ENCODE results near the gene ATL2.
A peak's percentile ranks its signal among the peaks of the same experiment; 100 is the strongest.

ATL2 gene

GRCh38 chr2:38362232-38362631 lies 14.8 kb downstream of the ATL2 start:
- peaks cover 9% of the 10 kb centered on the region; the same call in 1 of the 2 replicates for H3K36me3 ChIP-seq (ENCODE audit: insufficient read depth, low read length)
- no peak overlapping the region for H3K9ac ChIP-seq (ENCODE audit: insufficient read length)
- H3K27ac ChIP-seq = peak overlapping the region; percentile 71
- H3K9me3 ChIP-seq (ENCODE audit: low read depth, low read length) = no peaks in the 10 kb centered on the region
- TF ChIP-seq FOXP2 (optimal IDR thresholded peaks at IDR 0.05; ENCODE audit: control extremely low read depth, extremely low read length, insufficient read depth) = no peak
- no peak for TF ChIP-seq EZH2 (IDR thresholded peaks at IDR 0.05)
- no peak for TF ChIP-seq POLR2AphosphoS5 (IDR thresholded peaks at IDR 0.05; ENCODE audit: borderline replicate concordance, low read depth, low read length)
- peak overlapping the region; percentile 10; the same call in 1 of the 2 replicates for H3K4me3 ChIP-seq
- no peak for DNase-seq (ENCODE audit: low read depth, low spot score)

DNA sequence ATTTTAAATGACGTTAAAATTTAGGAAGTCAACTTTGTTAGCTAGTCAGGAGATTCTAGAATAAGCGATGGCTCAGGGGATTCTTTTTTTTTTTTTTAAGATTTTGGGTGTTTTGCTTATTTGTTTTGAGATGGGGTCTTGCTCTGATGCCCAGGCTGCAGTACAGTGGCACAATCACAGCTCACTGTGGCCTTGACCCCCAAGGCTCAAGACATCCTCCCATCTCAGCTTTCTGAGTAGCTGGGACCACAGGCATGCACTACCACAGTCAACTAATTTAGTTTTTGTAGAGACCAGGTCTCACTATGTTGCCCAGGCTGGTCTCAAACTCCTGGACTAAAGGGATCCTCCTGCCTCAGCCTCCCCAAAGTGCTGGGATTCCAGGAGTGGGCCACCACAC lies 16.9 kb downstream of the ATL2 start:
- no peaks in the 10 kb centered on the region for H3K9me3 ChIP-seq (ENCODE audit: low read depth, low read length)
- no peak overlapping the region for H3K4me3 ChIP-seq
- H3K36me3 ChIP-seq (ENCODE audit: insufficient read depth, low read length) = peaks cover 16% of the 10 kb centered on the region
- no peak for DNase-seq (ENCODE audit: low read depth, low spot score)
- no peak overlapping the region for H3K9ac ChIP-seq (ENCODE audit: insufficient read length)
- H3K27ac ChIP-seq = no peak overlapping the region
- TF ChIP-seq FOXP2 (optimal IDR thresholded peaks at IDR 0.05; ENCODE audit: control extremely low read depth, extremely low read length, insufficient read depth) (no peak), EZH2 (IDR thresholded peaks at IDR 0.05) (no peak), POLR2AphosphoS5 (IDR thresholded peaks at IDR 0.05; ENCODE audit: borderline replicate concordance, low read depth, low read length) (no peak)

- TF ChIP-seq POLR2AphosphoS5 (IDR thresholded peaks at IDR 0.05; ENCODE audit: borderline replicate concordance, low read depth, low read length) (no peak), EZH2 (IDR thresholded peaks at IDR 0.05) (no peak), FOXP2 (optimal IDR thresholded peaks at IDR 0.05; ENCODE audit: control extremely low read depth, extremely low read length, insufficient read depth) (no peak)
- no peak overlapping the region for H3K9ac ChIP-seq (ENCODE audit: insufficient read length)
- peaks cover 4% of the 10 kb centered on the region; the same call in 1 of the 2 replicates for H3K9me3 ChIP-seq (ENCODE audit: low read depth, low read length)
- DNase-seq (ENCODE audit: low read depth, low spot score) = no peak
- H3K36me3 ChIP-seq (ENCODE audit: insufficient read depth, low read length) = peaks cover 39% of the 10 kb centered on the region
- no peak overlapping the region for H3K27ac ChIP-seq
- H3K4me3 ChIP-seq = no peak overlapping the region
Observed at GRCh38 chr2:38353402-38353801, 23.7 kb downstream of the ATL2 start.

DNA sequence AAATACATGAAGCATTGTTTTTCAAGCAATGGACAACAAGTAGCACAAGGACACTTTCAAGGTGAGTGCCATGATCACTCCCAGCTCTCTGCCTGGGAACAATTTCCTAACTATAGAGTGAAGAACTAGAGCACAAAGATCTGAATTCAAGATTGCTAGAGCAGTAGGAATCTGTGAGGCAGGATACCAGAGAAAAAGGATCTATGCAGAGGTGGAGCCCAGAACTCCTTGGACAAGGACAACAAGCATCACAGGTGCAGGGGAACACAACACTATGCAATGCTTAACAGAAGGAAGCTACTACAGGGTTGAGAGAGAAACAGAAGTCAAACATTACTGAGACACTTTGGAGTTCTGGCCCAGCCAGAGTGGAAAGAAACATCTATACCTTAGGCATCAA lies 24.7 kb downstream of the ATL2 start:
- Histone ChIP-seq H3K36me3 (ENCODE audit: insufficient read depth, low read length) (peaks cover 32% of the 10 kb centered on the region), H3K9me3 (ENCODE audit: low read depth, low read length) (peaks cover 4% of the 10 kb centered on the region; the same call in 1 of the 2 replicates), H3K9ac (ENCODE audit: insufficient read length) (no peak overlapping the region), H3K27ac (no peak overlapping the region), H3K4me3 (no peak overlapping the region)
- DNase-seq (ENCODE audit: low read depth, low spot score) = no peak
- TF ChIP-seq POLR2AphosphoS5 (IDR thresholded peaks at IDR 0.05; ENCODE audit: borderline replicate concordance, low read depth, low read length) (no peak), FOXP2 (optimal IDR thresholded peaks at IDR 0.05; ENCODE audit: control extremely low read depth, extremely low read length, insufficient read depth) (no peak), EZH2 (IDR thresholded peaks at IDR 0.05) (no peak)

- TF ChIP-seq EZH2 (IDR thresholded peaks at IDR 0.05) = no peak
- no peak for TF ChIP-seq POLR2AphosphoS5 (IDR thresholded peaks at IDR 0.05; ENCODE audit: borderline replicate concordance, low read depth, low read length)
- TF ChIP-seq FOXP2 (optimal IDR thresholded peaks at IDR 0.05; ENCODE audit: control extremely low read depth, extremely low read length, insufficient read depth) = no peak
- DNase-seq (ENCODE audit: low read depth, low spot score) = no peak
- Histone ChIP-seq H3K36me3 (ENCODE audit: insufficient read depth, low read length) (peaks cover 51% of the 10 kb centered on the region), H3K27ac (no peak overlapping the region), H3K4me3 (no peak overlapping the region), H3K9ac (ENCODE audit: insufficient read length) (no peak overlapping the region), H3K9me3 (ENCODE audit: low read depth, low read length) (peaks cover 4% of the 10 kb centered on the region; the same call in 1 of the 2 replicates)
Observed at GRCh38 chr2:38345323-38346038, 31.6 kb downstream of the ATL2 start.

DNA sequence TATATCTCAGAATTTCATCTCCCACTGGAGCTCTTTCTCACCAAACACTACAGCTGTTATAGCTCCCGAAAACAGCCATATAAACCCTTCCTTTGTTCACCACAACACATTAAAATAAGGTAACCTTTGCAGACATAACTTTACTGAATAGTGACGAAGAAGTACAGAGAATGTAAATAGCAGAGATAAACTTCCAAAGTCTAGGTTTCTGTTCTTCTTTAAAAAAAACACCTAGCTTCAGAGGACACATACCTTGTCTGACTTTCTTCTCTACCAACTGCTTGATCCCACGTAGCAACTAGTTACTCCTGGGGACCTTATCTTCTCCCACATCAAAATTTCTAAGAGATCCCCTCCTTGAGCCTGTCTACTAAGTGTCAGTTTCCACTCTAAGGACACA lies 32.3 kb downstream of the ATL2 start:
- Histone ChIP-seq H3K9me3 (ENCODE audit: low read depth, low read length) (peaks cover 2% of the 10 kb centered on the region; the same call in 1 of the 2 replicates), H3K36me3 (ENCODE audit: insufficient read depth, low read length) (peaks cover 55% of the 10 kb centered on the region), H3K9ac (ENCODE audit: insufficient read length) (no peak overlapping the region), H3K27ac (no peak overlapping the region), H3K4me3 (no peak overlapping the region)
- TF ChIP-seq POLR2AphosphoS5 (IDR thresholded peaks at IDR 0.05; ENCODE audit: borderline replicate concordance, low read depth, low read length) = no peak
- no peak for TF ChIP-seq EZH2 (IDR thresholded peaks at IDR 0.05)
- no peak for TF ChIP-seq FOXP2 (optimal IDR thresholded peaks at IDR 0.05; ENCODE audit: control extremely low read depth, extremely low read length, insufficient read depth)
- DNase-seq (ENCODE audit: low read depth, low spot score) = no peak

DNA sequence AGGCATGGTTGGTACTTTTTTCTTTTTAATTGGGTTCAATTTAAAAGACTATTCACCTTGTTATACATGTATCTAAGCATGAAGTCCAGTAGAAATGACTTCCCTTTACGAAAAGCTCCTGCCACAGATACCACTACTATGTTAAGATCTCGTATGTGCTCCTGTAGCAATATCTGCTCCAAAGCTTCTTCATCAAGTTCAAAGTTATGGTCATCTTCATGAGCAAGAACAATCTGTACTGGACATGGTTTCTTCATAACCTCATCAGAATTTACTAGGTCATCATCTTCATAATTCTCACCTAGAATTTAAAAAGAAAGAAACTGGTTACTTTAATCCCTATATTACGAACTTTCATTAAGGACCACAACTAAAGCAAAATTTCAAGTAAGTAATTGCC lies 33.9 kb downstream of the ATL2 start:
- Histone ChIP-seq H3K4me3 (no peak overlapping the region), H3K9ac (ENCODE audit: insufficient read length) (no peak overlapping the region), H3K9me3 (ENCODE audit: low read depth, low read length) (no peaks in the 10 kb centered on the region), H3K27ac (no peak overlapping the region), H3K36me3 (ENCODE audit: insufficient read depth, low read length) (peaks cover 62% of the 10 kb centered on the region)
- DNase-seq (ENCODE audit: low read depth, low spot score) = no peak
- no peak for TF ChIP-seq EZH2 (IDR thresholded peaks at IDR 0.05)

- no peak overlapping the region for H3K27ac ChIP-seq
- no peak for TF ChIP-seq FOXP2 (optimal IDR thresholded peaks at IDR 0.05; ENCODE audit: control extremely low read depth, extremely low read length, insufficient read depth)
- TF ChIP-seq POLR2AphosphoS5 (IDR thresholded peaks at IDR 0.05; ENCODE audit: borderline replicate concordance, low read depth, low read length) = no peak
- no peak for TF ChIP-seq EZH2 (IDR thresholded peaks at IDR 0.05)
- H3K4me3 ChIP-seq = no peak overlapping the region
- H3K36me3 ChIP-seq (ENCODE audit: insufficient read depth, low read length) = peaks cover 44% of the 10 kb centered on the region
- H3K9ac ChIP-seq (ENCODE audit: insufficient read length) = no peak overlapping the region
- no peak for DNase-seq (ENCODE audit: low read depth, low spot score)
- H3K9me3 ChIP-seq (ENCODE audit: low read depth, low read length) = no peaks in the 10 kb centered on the region
Observed at GRCh38 chr2:38336621-38337020, 40.5 kb downstream of the ATL2 start.

DNA sequence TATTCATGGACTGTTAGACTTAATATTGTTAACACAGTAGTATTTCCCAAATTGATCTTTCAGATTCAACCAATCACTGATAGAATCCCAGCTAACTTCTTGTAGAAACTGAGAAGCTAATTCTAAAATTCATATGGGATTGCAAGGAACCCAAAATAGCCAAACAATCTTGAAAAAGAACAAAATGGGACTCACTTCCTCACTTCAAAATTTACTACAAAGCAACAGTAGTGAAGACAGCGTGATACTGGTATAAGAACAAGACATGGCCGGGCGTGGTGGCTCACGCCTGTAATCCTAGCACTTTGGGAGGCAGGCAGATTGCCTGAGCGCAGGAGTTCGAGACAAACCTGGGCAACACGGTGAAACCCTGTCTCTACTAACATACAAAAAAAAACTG lies 46.3 kb downstream of the ATL2 start:
- Histone ChIP-seq H3K9ac (ENCODE audit: insufficient read length) (no peak overlapping the region), H3K9me3 (ENCODE audit: low read depth, low read length) (no peaks in the 10 kb centered on the region), H3K4me3 (no peak overlapping the region), H3K27ac (no peak overlapping the region), H3K36me3 (ENCODE audit: insufficient read depth, low read length) (peaks cover 20% of the 10 kb centered on the region)
- no peak for DNase-seq (ENCODE audit: low read depth, low spot score)
- TF ChIP-seq POLR2AphosphoS5 (IDR thresholded peaks at IDR 0.05; ENCODE audit: borderline replicate concordance, low read depth, low read length) (no peak), FOXP2 (optimal IDR thresholded peaks at IDR 0.05; ENCODE audit: control extremely low read depth, extremely low read length, insufficient read depth) (no peak), EZH2 (IDR thresholded peaks at IDR 0.05) (no peak)
